Naive thymus-derived CD8-positive, alpha-beta T cell (primary cell): ENCODE measurements around the gene FAT2. TPM values are rescaled to one million over a fixed set of nuclear protein-coding genes. Genes with fewer than 3 reads are reported as not detected.

Experiments
- ATAC-seq, 2 donors: fragments of 150-1000 bp; cut with Tn5 transposase in 1 of 2; sonication (Bioruptor Pico), chemical (Tn5 transposase) in 1 of 2; 1 replicate in 1 of 2; 2 replicates in 1 of 2; pipeline ENCODE4 v1.10.0; 2021; ENCODE audit warnings: mild to moderate bottlenecking in 2 of 2, moderate library complexity in 2 of 2
- POLR2A ChIA-PET: fragments of 350-600 bp; sonication (Branson Sonifier 250); formaldehyde crosslinking; loops from one replicate; lab custom pipeline; 2021; ENCODE audit warnings: antibody characterized with exemption; lab: Charles Lee
- DNase-seq, 10 donors: peaks; one replicate each; pipeline versions ENCODE4 v3.0.0 to v3.0.0-alpha.2; 2020 to 2022
- H3K27ac Mint-ChIP-seq, 10 donors: one replicate each; pipeline ENCODE4 v1.8.0; 2020 to 2022; ENCODE audit warnings: mild to moderate bottlenecking in 10 of 10, mixed read lengths in 10 of 10, moderate library complexity in 4 of 10, inconsistent platforms in 1 of 10
- H3K27me3 Mint-ChIP-seq, 5 donors: one replicate each; pipeline ENCODE4 v1.8.0; 2021 to 2022; ENCODE audit warnings: mixed read lengths in 5 of 5
- H3K36me3 Mint-ChIP-seq, 3 donors: one replicate each; pipeline ENCODE4 v1.8.0; 2020 to 2022; ENCODE audit warnings: mixed read lengths in 3 of 3, mild to moderate bottlenecking in 2 of 3, inconsistent platforms in 1 of 3
- H3K4me1 Mint-ChIP-seq, 4 donors: one replicate each; pipeline ENCODE4 v1.8.0; 2021 to 2022; ENCODE audit warnings: mixed read lengths in 4 of 4
- H3K4me3 Mint-ChIP-seq, 10 donors: one replicate each; pipeline ENCODE4 v1.8.0; 2020 to 2022; ENCODE audit warnings: mild to moderate bottlenecking in 10 of 10, mixed read lengths in 10 of 10, moderate library complexity in 6 of 10, inconsistent platforms in 1 of 10
- H3K9me3 Mint-ChIP-seq, 9 donors: one replicate each; pipeline ENCODE4 v1.8.0; 2020 to 2022; ENCODE audit warnings: mixed read lengths in 9 of 9, mild to moderate bottlenecking in 3 of 9, inconsistent platforms in 1 of 9, moderate library complexity in 1 of 9
- polyA plus RNA-seq, 3 donors: library from polyadenylated mRNA; unstranded; fragments of 300-500 nt; fragmentation: Illumina TruSeq; gene quantifications; one replicate each; pipeline ENCODE4 v1.2.3, GENCODE V29; 2021
- total RNA-seq, 8 experiments: library from RNA in 2 of 8; stranded (reverse) in 2 of 8; gene quantifications; one replicate each; pipeline ENCODE4 v1.2.3 and lab custom pipeline; 2021 to 2026

FAT2 gene
- total and polyA plus RNA-seq, 5 experiments from 2014 or later: 0.03 TPM; not detected in 4

- no peak overlapping the region for H3K4me3 Mint-ChIP-seq
- peaks cover 0 to 16% (median 6%) of the 10 kb centered on the region in 5 donors for H3K27me3 Mint-ChIP-seq
- H3K27ac Mint-ChIP-seq: peak overlapping the region in 1 of 10 donors; percentile 69
- POLR2A ChIA-PET: interaction anchor here (1.2 kb wide), 1 partner anchor 147 kb away, joined by 4 read pairs; the partner anchor contains the start of gene G3BP1
- H3K36me3 Mint-ChIP-seq: no peaks in the 10 kb centered on the region
- peaks cover 0 to 2% (median 0%) of the 10 kb centered on the region in 9 donors for H3K9me3 Mint-ChIP-seq
- peaks cover 0 to 10% (median 4%) of the 10 kb centered on the region in 4 donors for H3K4me1 Mint-ChIP-seq
- DNase-seq (no peak), ATAC-seq (no peak)
Observed at GRCh38 chr5:151624476-151624875, 33.3 kb upstream of the FAT2 start.

GRCh38 chr5:151622367-151623088 is 31.4 kb upstream of the FAT2 start:
- Mint-ChIP-seq H3K4me1 (peaks cover 0 to 9% (median 4%) of the 10 kb centered on the region in 4 donors), H3K27me3 (peaks cover 0 to 16% (median 6%) of the 10 kb centered on the region in 5 donors), H3K4me3 (no peak overlapping the region), H3K9me3 (peaks cover 0 to 2% (median 0%) of the 10 kb centered on the region in 9 donors), H3K36me3 (no peaks in the 10 kb centered on the region), H3K27ac (peak overlapping the region in 1 of 10 donors; percentile 24)
- no peak for DNase-seq
- POLR2A ChIA-PET: no interaction called here
- no peak for ATAC-seq

- H3K4me3 Mint-ChIP-seq: no peak overlapping the region
- H3K9me3 Mint-ChIP-seq: peaks cover 0 to 2% (median 0%) of the 10 kb centered on the region in 9 donors
- no peak for DNase-seq
- H3K27ac Mint-ChIP-seq: no peak overlapping the region
- H3K27me3 Mint-ChIP-seq: peaks cover 0 to 15% (median 6%) of the 10 kb centered on the region in 5 donors
- H3K4me1 Mint-ChIP-seq: peaks cover 7 to 20% (median 15%) of the 10 kb centered on the region in 4 donors
- no peak for ATAC-seq
- no peaks in the 10 kb centered on the region for H3K36me3 Mint-ChIP-seq
- POLR2A ChIA-PET: no interaction called here
Observed at GRCh38 chr5:151620461-151620840, 29.3 kb upstream of the FAT2 start.

GRCh38 chr5:151619812-151620460 is 28.8 kb upstream of the FAT2 start:
- Mint-ChIP-seq H3K36me3 (no peaks in the 10 kb centered on the region), H3K4me3 (no peak overlapping the region), H3K9me3 (peaks cover 0 to 1% (median 0%) of the 10 kb centered on the region in 9 donors), H3K27ac (no peak overlapping the region), H3K27me3 (peaks cover 0 to 15% (median 6%) of the 10 kb centered on the region in 5 donors), H3K4me1 (peaks cover 13 to 25% (median 18%) of the 10 kb centered on the region in 4 donors)
- POLR2A ChIA-PET: no interaction called here
- DNase-seq: no peak
- ATAC-seq: no peak

- Mint-ChIP-seq H3K9me3 (no peaks in the 10 kb centered on the region), H3K36me3 (no peaks in the 10 kb centered on the region), H3K4me3 (no peak overlapping the region), H3K27ac (no peak overlapping the region), H3K4me1 (peaks cover 23 to 36% (median 25%) of the 10 kb centered on the region in 4 donors), H3K27me3 (peaks cover 0 to 15% (median 6%) of the 10 kb centered on the region in 5 donors)
- POLR2A ChIA-PET: no interaction called here
- ATAC-seq: no peak
- DNase-seq: no peak
Observed at GRCh38 chr5:151618907-151619306, 27.8 kb upstream of the FAT2 start.

GRCh38 chr5:151617841-151618710 is 26.9 kb upstream of the FAT2 start:
- Mint-ChIP-seq H3K9me3 (no peaks in the 10 kb centered on the region), H3K27ac (no peak overlapping the region), H3K36me3 (no peaks in the 10 kb centered on the region), H3K4me1 (peaks cover 31 to 44% (median 33%) of the 10 kb centered on the region in 4 donors), H3K4me3 (no peak overlapping the region), H3K27me3 (peaks cover 0 to 15% (median 6%) of the 10 kb centered on the region in 5 donors)
- POLR2A ChIA-PET: no interaction called here
- DNase-seq (no peak), ATAC-seq (no peak)

- Mint-ChIP-seq H3K27me3 (peaks cover 0 to 16% (median 6%) of the 10 kb centered on the region in 5 donors), H3K27ac (peak overlapping the region in 1 of 10 donors; percentile 57)
Observed at GRCh38 chr5:151617383-151617840, 26.3 kb upstream of the FAT2 start.

GRCh38 chr5:151615431-151615830 is 24.3 kb upstream of the FAT2 start:
- Mint-ChIP-seq H3K4me1 (peaks cover 34 to 56% (median 47%) of the 10 kb centered on the region in 4 donors), H3K36me3 (no peaks in the 10 kb centered on the region), H3K4me3 (peak overlapping the region in 4 of 10 donors; percentile 24 to 71 (median 49)), H3K27ac (peak overlapping the region in 6 of 10 donors; percentile 44 to 89 (median 66)), H3K27me3 (peaks cover 0 to 12% (median 0%) of the 10 kb centered on the region in 5 donors), H3K9me3 (no peaks in the 10 kb centered on the region)
- POLR2A ChIA-PET: no interaction called here
- DNase-seq: no peak
- no peak for ATAC-seq

More at GRCh38 chr5:151617383-151617840, 26.3 kb upstream of the FAT2 start:
- Mint-ChIP-seq H3K36me3 (no peaks in the 10 kb centered on the region), H3K9me3 (no peaks in the 10 kb centered on the region), H3K4me1 (peaks cover 33 to 49% (median 38%) of the 10 kb centered on the region in 4 donors), H3K4me3 (no peak overlapping the region)
- POLR2A ChIA-PET: no interaction called here
- DNase-seq: no peak
- ATAC-seq: no peak

GRCh38 chr5:151614565-151614964 is 23.4 kb upstream of the FAT2 start:
- peak overlapping the region in 5 of 10 donors; percentile 16 to 85 (median 71) for H3K27ac Mint-ChIP-seq
- H3K4me3 Mint-ChIP-seq: peak overlapping the region in 5 of 10 donors; percentile 16 to 71 (median 22)
- H3K4me1 Mint-ChIP-seq: peaks cover 37 to 64% (median 47%) of the 10 kb centered on the region in 4 donors
- DNase-seq (no peak), ATAC-seq (no peak)
- H3K36me3 Mint-ChIP-seq: no peaks in the 10 kb centered on the region
- no peaks in the 10 kb centered on the region for H3K9me3 Mint-ChIP-seq
- POLR2A ChIA-PET: interaction anchor here (1.1 kb wide), 1 partner anchor 156 kb away, joined by 3 read pairs; no protein-coding TSS in a partner anchor
- H3K27me3 Mint-ChIP-seq: peaks cover 0 to 12% (median 0%) of the 10 kb centered on the region in 5 donors

- peaks cover 0 to 12% (median 0%) of the 10 kb centered on the region in 5 donors for H3K27me3 Mint-ChIP-seq
- POLR2A ChIA-PET: interaction anchor here (0.7 to 2.1 kb wide), 5 partner anchors 35 to 165 kb away, joined by 3 to 10 read pairs (median 3); partner anchors contain the start of gene G3BP1
- peak; percentile 84 to 94 for ATAC-seq
- H3K27ac Mint-ChIP-seq: peak overlapping the region; percentile 68 to 95 (median 84)
- H3K4me1 Mint-ChIP-seq: peaks cover 37 to 64% (median 47%) of the 10 kb centered on the region in 4 donors
- H3K9me3 Mint-ChIP-seq: peaks cover 0 to 5% (median 0%) of the 10 kb centered on the region in 9 donors
- peak in 8 of 10 donors; percentile 25 to 74 (median 53) for DNase-seq
- H3K4me3 Mint-ChIP-seq: peak overlapping the region in 9 of 10 donors; percentile 17 to 78 (median 73)
- no peaks in the 10 kb centered on the region for H3K36me3 Mint-ChIP-seq
Observed at GRCh38 chr5:151612689-151613427, 21.7 kb upstream of the FAT2 start.

GRCh38 chr5:151611127-151611775 is 20.1 kb upstream of the FAT2 start:
- ATAC-seq: no peak
- POLR2A ChIA-PET: interaction anchor here (1.3 to 2.1 kb wide), 3 partner anchors 8 to 160 kb away, joined by 3 to 10 read pairs (median 6); partner anchors contain the start of genes ATOX1 and G3BP1

More at GRCh38 chr5:151611127-151611775, 20.1 kb upstream of the FAT2 start:
- peak overlapping the region in 3 of 10 donors; percentile 83 to 88 (median 84) for H3K27ac Mint-ChIP-seq
- H3K36me3 Mint-ChIP-seq: no peaks in the 10 kb centered on the region
- H3K9me3 Mint-ChIP-seq: peaks cover 0 to 5% (median 0%) of the 10 kb centered on the region in 9 donors
- H3K27me3 Mint-ChIP-seq: peaks cover 0 to 7% (median 0%) of the 10 kb centered on the region in 5 donors
- H3K4me3 Mint-ChIP-seq: no peak overlapping the region
- H3K4me1 Mint-ChIP-seq: peaks cover 32 to 62% (median 45%) of the 10 kb centered on the region in 4 donors
- DNase-seq: no peak
